ENCODE data around the gene IRF4.
"Not testable (repeated sequence)": the region's sequence is repeated elsewhere in the genome, so short reads cannot be mapped to it uniquely, and the experiment has no call there.

Gene IRF4

GRCh38 chr6:366389-367297 is 24.9 kb upstream of the IRF4 start:
- no peak for DNase-seq (ENCODE audit: low read depth)

- DNase-seq (ENCODE audit: low read depth): no peak
Measured at GRCh38 chr6:367298-367794, 24.2 kb upstream of the IRF4 start.

DNA sequence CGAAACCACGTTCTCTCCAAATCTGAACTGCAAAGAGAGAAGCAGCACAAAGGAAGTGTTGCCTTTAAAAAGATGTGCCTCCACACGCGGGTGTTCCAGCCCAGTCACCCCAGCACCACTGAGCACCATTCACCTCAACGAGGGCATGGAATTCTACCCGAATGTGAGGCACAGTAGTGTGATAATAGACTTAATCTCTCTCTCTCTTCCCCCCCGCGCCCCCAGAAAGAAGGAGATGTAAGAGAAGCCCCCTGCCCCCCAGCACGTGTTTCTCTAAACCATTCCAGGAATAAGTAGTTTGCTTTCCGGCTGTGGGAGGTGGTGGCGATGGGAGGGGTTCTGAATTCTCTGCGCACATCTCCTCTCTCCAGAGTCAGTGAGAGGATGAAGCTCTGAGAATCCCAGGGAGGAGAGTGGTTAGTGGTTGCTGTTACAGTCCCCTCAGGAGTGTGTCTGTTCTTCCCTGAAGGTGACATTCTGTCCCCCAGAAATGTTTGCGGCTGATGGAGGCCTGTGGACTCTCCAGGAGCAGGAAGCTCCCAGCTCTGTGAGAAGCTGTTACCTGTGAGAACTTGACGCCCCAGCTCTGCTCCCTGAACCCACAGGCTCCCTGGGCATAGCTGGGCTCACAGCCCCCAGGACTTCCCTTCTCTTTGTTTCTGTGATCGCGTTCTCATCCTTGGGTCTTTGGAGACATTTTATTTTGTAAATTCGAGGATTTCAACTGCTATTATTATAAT is 23.5 kb upstream of the IRF4 start:
- no peak for DNase-seq (ENCODE audit: low read depth)

- no peak for DNase-seq (ENCODE audit: low read depth)
Measured at GRCh38 chr6:369559-370431, 21.8 kb upstream of the IRF4 start.

GRCh38 chr6:370555-370954 is 21.0 kb upstream of the IRF4 start:
- no peak for DNase-seq (ENCODE audit: low read depth)

DNA sequence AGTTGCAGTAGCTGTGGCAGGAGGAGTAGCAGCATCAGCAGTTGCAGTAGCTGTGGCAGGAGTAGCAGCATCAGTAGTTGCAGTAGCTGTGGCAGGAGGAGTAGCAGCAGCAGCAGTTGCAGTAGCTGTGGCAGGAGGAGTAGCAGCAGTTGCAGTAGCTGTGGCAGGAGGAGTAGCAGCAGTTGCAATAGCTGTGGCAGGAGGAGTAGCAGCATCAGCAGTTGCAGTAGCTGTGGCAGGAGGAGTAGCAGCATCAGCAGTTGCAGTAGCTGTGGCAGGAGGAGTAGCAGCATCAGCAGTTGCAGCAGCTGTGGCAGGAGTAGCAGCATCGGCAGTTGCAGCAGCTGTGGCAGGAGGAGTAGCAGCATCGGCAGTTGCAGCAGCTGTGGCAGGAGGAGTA is 19.7 kb upstream of the IRF4 start:
- not testable (repeated sequence) for DNase-seq (ENCODE audit: low read depth)

GRCh38 chr6:372336-372911 is 19.1 kb upstream of the IRF4 start:
- no peak for DNase-seq (ENCODE audit: low read depth)

- no peak for DNase-seq (ENCODE audit: low read depth)
Measured at GRCh38 chr6:373031-373430, 18.5 kb upstream of the IRF4 start.

GRCh38 chr6:373773-374724 is 17.5 kb upstream of the IRF4 start:
- DNase-seq (ENCODE audit: low read depth): no peak

GRCh38 chr6:374956-375355 is 16.6 kb upstream of the IRF4 start:
- no peak for DNase-seq (ENCODE audit: low read depth)

DNA sequence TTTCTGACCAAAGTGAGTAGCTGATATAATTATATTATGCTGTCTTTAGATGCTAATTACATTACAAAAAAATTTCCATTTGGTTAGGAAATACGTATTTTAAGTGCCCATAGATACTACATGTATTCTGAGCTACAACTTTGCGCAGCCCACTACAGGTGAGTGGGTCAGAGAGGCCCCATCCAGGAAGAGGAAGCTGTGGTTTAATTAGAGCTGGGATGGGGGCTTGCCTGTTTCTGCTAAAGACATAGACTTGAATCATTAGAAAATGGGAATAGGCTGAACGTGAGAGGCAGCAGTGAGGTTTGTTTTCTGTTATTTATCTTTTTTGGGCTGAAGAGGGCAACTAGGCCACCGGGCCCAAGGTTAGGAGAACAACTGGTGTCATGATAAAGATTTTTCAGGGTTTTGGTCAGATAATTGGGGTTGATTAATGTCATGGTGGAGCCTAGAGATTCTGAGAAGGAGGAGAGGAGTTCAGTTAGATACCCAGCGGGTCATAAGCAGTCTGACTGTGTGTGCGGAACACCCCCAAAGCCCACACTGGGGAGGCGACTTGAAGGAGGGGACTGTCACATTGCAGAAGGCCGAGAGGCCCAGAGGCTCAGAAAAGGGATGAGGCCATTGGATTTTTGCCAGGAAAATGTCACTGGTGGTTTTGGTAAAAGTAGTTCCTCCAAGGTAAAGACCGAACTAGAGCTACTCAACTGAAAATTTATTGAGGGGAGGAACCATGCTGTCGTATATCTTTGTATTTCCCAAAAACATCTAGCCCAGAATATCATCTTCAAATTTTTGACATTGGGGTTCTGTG is 14.5 kb upstream of the IRF4 start:
- DNase-seq (ENCODE audit: low read depth): no peak

- DNase-seq (ENCODE audit: low read depth): not testable (repeated sequence)
Measured at GRCh38 chr6:377641-378020, 13.9 kb upstream of the IRF4 start.

GRCh38 chr6:378090-378957 is 13.2 kb upstream of the IRF4 start:
- DNase-seq (ENCODE audit: low read depth): no peak

DNA sequence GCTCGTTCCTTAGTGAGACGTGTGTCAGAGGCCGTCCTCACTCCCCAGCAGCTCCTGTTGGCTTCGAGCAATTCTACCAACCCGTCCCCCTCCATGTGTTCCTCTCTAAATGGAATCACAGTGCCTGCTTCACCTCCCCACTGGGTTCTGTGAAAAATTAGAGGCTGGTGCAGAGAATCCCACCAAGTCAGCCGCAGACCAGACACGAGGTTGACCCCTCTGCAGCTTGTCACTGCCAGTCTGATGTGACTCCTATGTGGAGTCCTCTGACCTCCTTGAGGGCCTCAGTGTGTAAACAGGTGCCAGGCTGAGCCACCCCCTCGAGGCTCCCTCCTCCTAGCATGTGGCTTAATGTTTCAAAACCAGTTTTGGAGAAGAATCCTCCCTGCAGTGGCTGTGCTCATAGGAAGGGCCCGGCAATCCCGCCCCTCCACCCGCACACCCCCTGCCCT is 12.6 kb upstream of the IRF4 start:
- no peak for DNase-seq (ENCODE audit: low read depth)

DNA sequence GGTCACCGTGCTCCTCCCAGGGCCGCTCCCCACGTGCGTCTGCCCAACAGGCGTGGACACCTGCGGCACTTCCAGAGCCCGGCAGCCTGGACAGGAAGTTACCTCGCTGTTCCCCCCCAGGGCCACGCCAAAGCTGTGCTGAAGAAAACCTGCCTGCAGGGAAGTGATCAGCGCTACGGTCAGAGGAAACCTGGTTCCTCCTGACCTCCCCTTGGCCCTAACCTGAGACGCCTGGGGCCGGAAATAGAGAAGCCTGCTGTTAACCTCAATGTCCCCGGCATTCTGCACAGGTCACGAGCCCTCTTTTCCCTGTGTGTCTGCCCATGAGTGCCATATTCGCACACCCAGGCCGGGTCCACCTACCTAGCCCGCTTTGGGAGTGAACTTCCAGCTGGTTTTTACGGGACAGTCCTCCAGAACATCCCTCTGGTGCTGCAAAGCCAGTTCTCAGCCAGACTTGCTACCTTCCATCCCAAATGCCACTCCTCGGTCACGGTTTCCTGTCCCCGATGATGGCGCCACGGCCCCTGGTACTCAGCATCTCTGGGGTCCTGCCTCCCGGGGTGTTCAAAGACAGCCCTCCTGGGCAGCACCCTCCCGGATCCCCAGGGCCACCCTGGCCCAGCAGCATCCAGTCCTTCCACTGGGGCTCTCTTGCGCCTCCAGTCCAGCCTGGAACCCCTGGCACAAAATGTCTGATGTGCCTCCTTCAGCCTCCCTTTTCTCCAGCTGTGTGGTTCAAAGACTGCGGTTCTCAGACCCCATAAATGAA is 12.0 kb upstream of the IRF4 start:
- no peak for DNase-seq (ENCODE audit: low read depth)

DNA sequence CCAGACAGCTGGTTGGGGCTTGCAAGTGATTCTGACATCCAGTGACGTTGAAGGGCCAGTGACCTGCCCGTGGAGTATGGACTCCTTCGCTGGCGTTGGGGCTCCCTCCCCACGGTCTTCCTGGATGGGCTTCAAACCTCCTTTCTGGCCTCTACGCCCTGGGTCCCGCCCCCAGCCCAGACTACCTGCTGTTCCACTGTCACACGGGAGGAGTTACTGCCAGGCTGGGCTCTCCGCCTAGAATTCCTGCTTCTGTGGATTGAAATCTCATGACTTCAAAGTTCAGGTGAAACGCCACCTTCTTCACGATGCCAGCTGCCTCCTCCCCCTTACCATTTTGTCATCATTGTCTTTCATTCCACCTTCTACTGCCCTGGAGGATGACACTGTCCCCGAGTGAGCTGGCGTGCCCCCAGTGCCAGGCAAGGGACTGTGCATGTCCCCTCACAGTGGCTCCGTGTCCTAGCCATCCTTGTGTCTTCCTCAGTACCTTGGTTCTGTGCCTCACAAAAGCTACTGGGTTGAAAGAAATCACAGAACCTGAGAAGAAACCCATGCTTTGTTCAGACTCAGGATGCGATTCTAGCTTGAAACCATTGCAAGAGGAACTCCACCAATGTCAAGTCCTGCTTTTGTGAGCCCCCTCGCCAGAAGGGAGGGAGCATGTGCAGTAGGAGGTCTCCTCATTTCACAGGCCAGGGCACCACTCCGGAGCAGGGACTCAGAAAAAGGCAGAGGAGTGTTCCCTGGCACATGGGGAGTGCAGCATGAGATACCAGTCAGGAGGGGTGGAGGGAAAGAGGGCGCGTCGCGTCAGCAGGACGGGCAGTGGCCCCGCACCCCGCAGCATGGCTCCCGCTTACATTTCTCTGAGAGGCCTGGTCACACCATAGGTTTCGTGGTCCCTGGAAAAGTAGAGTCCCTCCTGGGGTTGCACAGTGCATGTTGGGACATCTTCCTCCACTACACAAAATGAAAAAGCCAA is 11.0 kb upstream of the IRF4 start:
- DNase-seq (ENCODE audit: low read depth): no peak
